ENCODE measurements around the gene NR6A1.

NR6A1 gene

GRCh38 chr9:124472770-124473169 lies 298.3 kb downstream of the NR6A1 start:
- Mint-ChIP-seq H3K4me1 (ENCODE audit: low read depth) (no peaks in the 10 kb centered on the region), H3K27ac (no peak overlapping the region), H3K36me3 (no peaks in the 10 kb centered on the region), H3K9me3 (ENCODE audit: low read depth) (no peaks in the 10 kb centered on the region), H3K27me3 (peaks cover 4% of the 10 kb centered on the region), H3K4me3 (no peak overlapping the region)

DNA sequence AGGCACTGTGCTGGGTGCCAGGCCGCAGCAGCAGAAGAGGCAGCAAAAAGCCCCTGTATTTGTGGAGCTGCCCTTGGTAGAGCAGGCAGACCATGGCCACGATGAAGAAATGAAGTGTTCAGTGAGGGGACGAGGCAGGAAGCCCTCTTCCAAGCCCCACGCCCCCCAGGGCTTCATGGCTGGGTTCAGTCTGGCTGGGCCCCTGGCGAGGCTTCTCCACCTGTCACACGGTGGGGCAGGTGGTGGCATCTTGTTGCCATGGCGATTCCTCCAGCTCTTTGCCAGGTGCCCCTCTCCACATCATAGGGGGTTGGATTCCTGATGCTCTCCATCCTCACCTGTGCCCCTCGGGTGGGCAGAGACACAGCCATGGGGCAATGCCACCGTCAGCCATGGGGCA lies 299.4 kb downstream of the NR6A1 start:
- Mint-ChIP-seq H3K27ac (no peak overlapping the region), H3K4me3 (no peak overlapping the region)

DNA sequence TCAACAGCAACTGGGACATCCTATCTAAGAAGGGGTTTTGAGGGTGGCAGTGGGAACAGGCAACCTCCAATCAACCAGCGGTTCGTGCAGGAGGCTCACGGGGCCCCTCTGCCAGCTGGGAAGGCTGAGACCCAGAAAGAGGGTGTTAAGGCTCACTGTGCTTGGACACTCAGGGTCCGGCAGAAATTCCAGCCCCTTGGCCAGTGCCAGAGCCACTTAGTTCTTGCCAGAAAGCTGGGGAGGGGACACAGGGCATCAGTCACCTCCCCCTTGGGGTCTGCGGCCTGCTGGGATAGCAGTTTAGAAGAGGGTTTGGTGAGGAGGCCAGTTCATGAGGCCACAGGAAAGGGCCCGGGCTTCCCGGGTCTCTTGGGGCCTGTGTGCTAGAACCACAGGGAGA lies 300.4 kb downstream of the NR6A1 start:
- Mint-ChIP-seq H3K9me3 (ENCODE audit: low read depth) (no peaks in the 10 kb centered on the region), H3K4me3 (no peak overlapping the region), H3K4me1 (ENCODE audit: low read depth) (no peaks in the 10 kb centered on the region), H3K27me3 (peaks cover 4% of the 10 kb centered on the region), H3K36me3 (no peaks in the 10 kb centered on the region), H3K27ac (no peak overlapping the region)

More for the DNA sequence above, 299.4 kb downstream of the NR6A1 start:
- no peaks in the 10 kb centered on the region for H3K9me3 Mint-ChIP-seq (ENCODE audit: low read depth)
- no peaks in the 10 kb centered on the region for H3K4me1 Mint-ChIP-seq (ENCODE audit: low read depth)
- H3K27me3 Mint-ChIP-seq: peaks cover 4% of the 10 kb centered on the region
- H3K36me3 Mint-ChIP-seq: no peaks in the 10 kb centered on the region

DNA sequence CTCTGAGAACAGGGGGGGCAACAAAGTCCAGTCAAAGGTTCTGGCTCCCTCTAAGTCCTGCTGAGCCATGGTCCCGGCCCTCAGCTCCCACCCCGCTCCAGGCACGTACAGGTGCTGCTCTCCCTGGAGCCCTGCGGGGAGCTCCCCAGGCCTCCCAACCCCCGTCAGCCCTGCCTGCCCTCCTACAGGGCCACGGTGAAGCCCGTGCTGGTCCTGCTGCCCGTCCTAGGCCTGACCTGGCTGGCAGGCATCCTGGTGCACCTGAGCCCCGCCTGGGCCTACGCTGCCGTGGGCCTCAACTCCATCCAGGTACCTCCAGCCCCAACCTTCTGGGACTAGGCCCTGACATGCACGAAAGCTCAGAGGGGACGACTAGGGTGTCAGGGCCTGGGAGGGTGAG lies 300.8 kb downstream of the NR6A1 start:
- no peaks in the 10 kb centered on the region for H3K4me1 Mint-ChIP-seq (ENCODE audit: low read depth)
- peaks cover 4% of the 10 kb centered on the region for H3K27me3 Mint-ChIP-seq
- no peak overlapping the region for H3K4me3 Mint-ChIP-seq
- no peaks in the 10 kb centered on the region for H3K36me3 Mint-ChIP-seq
- H3K27ac Mint-ChIP-seq: no peak overlapping the region
- no peaks in the 10 kb centered on the region for H3K9me3 Mint-ChIP-seq (ENCODE audit: low read depth)

DNA sequence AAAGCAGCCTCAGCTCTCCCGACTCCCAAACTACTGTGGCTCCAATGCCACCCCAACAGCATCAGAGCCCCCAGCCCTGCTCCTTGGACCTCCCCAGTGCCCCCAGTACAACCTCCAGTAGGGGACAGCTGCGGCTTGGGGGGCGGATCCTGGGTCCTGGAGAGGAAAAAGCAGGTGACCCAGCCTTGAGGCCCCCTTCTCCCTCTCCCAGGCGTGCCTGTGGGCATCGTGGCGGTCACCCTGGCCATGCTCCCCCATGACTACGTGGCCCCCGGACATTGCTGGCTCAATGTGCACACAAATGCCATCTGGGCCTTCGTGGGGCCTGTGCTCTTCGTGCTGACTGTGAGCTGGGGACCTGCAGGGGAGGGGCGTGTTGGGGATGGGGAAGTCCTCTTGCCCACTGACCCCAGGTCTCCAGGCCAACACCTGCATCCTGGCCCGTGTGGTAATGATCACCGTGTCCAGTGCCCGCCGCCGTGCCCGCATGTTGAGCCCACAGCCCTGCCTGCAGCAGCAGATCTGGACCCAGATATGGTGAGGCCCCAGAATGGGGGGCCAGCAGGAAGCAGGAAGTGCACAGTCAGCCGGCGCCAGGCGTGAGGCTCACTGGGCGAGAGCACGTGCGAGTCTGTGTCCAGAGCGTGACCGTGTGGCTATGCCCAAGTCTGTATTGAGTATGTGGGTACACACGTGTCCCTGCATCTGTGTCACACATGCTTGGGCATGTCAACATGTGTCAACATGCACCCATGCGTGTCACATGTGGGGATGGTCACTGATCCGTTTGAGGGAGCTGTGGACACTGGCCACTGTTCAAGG lies 301.9 kb downstream of the NR6A1 start:
- H3K27ac Mint-ChIP-seq: no peak overlapping the region
- H3K4me3 Mint-ChIP-seq: no peak overlapping the region
- H3K9me3 Mint-ChIP-seq (ENCODE audit: low read depth): no peaks in the 10 kb centered on the region
- H3K27me3 Mint-ChIP-seq: peaks cover 7% of the 10 kb centered on the region
- no peaks in the 10 kb centered on the region for H3K4me1 Mint-ChIP-seq (ENCODE audit: low read depth)
- H3K36me3 Mint-ChIP-seq: no peaks in the 10 kb centered on the region

- Mint-ChIP-seq H3K4me3 (no peak overlapping the region), H3K9me3 (ENCODE audit: low read depth) (peaks cover 4% of the 10 kb centered on the region), H3K27ac (no peak overlapping the region), H3K4me1 (ENCODE audit: low read depth) (no peaks in the 10 kb centered on the region), H3K36me3 (no peaks in the 10 kb centered on the region), H3K27me3 (peaks cover 5% of the 10 kb centered on the region)
These were observed 302.9 kb downstream of the NR6A1 start for GRCh38 chr9:124468061-124468740.

GRCh38 chr9:124467410-124468060 lies 303.6 kb downstream of the NR6A1 start:
- no peak overlapping the region for H3K27ac Mint-ChIP-seq
- H3K4me3 Mint-ChIP-seq: no peak overlapping the region
- H3K4me1 Mint-ChIP-seq (ENCODE audit: low read depth): no peaks in the 10 kb centered on the region
- H3K9me3 Mint-ChIP-seq (ENCODE audit: low read depth): peaks cover 8% of the 10 kb centered on the region
- no peaks in the 10 kb centered on the region for H3K36me3 Mint-ChIP-seq
- H3K27me3 Mint-ChIP-seq: peaks cover 5% of the 10 kb centered on the region

Data from activated naive CD8-positive, alpha-beta T cell (primary cell).